Panc1 (cell line): ENCODE data around the gene ROGDI. TPM values are rescaled to one million over a fixed set of nuclear protein-coding genes. Genes with fewer than 3 reads are reported as not detected.

Experiments used
- ATAC-seq: fragments of 200-7000 bp; cut with Tn5 transposase; 2 replicates; pipeline ENCODE4 v1.9.1; 2020; ENCODE audit warnings: mild to moderate bottlenecking, moderate library complexity
- BruUV-seq: library from RNA; stranded (reverse); fragments of 400-500 nt; replicated peaks from 2 replicates; lab custom pipeline; 2021; lab: Mats Ljungman, UMichigan
- CTCF ChIA-PET: fragments of 300-600 bp; sonication (Branson Sonifier 250); formaldehyde crosslinking; loops from one replicate; lab custom pipeline; 2022; ENCODE audit warnings: antibody characterized with exemption; lab: Charles Lee
- POLR2A ChIA-PET: fragments of 300-600 bp; sonication (Branson Sonifier 250); formaldehyde crosslinking; loops from one replicate; lab custom pipeline; 2022; ENCODE audit warnings: antibody characterized with exemption; lab: Charles Lee
- DNase-seq: peaks from one replicate; pipeline ENCODE4 v3.0.0-alpha.2; 2010; ENCODE audit warnings: low read depth, low spot score
- H3K27ac ChIP-seq: 2 replicates; pipeline ENCODE4 v1.5.1; 2011; ENCODE audit warnings: mild to moderate bottlenecking, low read length, inconsistent platforms
- H3K27me3 ChIP-seq: fragments of 200-500 bp; sonication (Bioruptor generic); 2 replicates; pipeline ENCODE4 v1.6.0; 2014; ENCODE audit warnings: low read length, inconsistent platforms; ENCODE audit not compliant: control insufficient read depth, insufficient read depth
- H3K36me3 ChIP-seq: fragments of 200-500 bp; sonication (Bioruptor generic); 2 replicates; pipeline ENCODE4 v1.5.1; 2014; ENCODE audit warnings: inconsistent platforms, mild to moderate bottlenecking, low read length, moderate library complexity; ENCODE audit not compliant: control insufficient read depth, insufficient read depth
- H3K4me1 ChIP-seq: 2 replicates; pipeline ENCODE4 v1.5.1; 2011; ENCODE audit warnings: inconsistent platforms, mild to moderate bottlenecking, low read length, moderate library complexity; ENCODE audit not compliant: control insufficient read depth, insufficient read depth
- H3K4me3 ChIP-seq, 2 experiments: 2 replicates each; pipeline ENCODE4 v1.5.1; 2011 to 2012; ENCODE audit warnings: low read depth in 2 of 2, low read length in 2 of 2, mild to moderate bottlenecking in 2 of 2, inconsistent platforms in 1 of 2, moderate library complexity in 1 of 2
- H3K9me3 ChIP-seq: fragments of 200-500 bp; sonication (Bioruptor generic); 2 replicates; pipeline ENCODE4 v1.5.1; 2014; ENCODE audit warnings: low read depth, mild to moderate bottlenecking, inconsistent platforms, low read length, moderate library complexity; ENCODE audit not compliant: control insufficient read depth, insufficient read depth
- CTCF ChIP-seq: fragments of 450-650 bp; IDR thresholded peaks from 2 replicates; pipeline ENCODE4 v1.5.1; 2017; ENCODE audit warnings: mild to moderate bottlenecking
- POLR2AphosphoS5 ChIP-seq: IDR thresholded peaks from 2 replicates; pipeline ENCODE4 v1.6.1; 2012; ENCODE audit warnings: mild to moderate bottlenecking, low read depth, low read length, moderate library complexity
- REST ChIP-seq, 2 experiments: IDR thresholded peaks; 2 replicates each; pipeline ENCODE4 v1.6.1; 2011 to 2012; ENCODE audit warnings: low read depth in 2 of 2, control low read depth in 1 of 2, low read length in 1 of 2, mild to moderate bottlenecking in 1 of 2, moderate library complexity in 1 of 2; ENCODE audit not compliant: insufficient read depth in 1 of 2
- SIN3A ChIP-seq: IDR thresholded peaks from 2 replicates; pipeline ENCODE4 v1.6.1; 2012; ENCODE audit warnings: low read depth, mild to moderate bottlenecking, low read length, moderate library complexity, borderline replicate concordance; ENCODE audit not compliant: insufficient read depth
- TCF7L2 ChIP-seq: IDR thresholded peaks from 2 replicates; pipeline ENCODE4 v1.6.1; 2011; ENCODE audit warnings: mild to moderate bottlenecking, low read depth, low read length, inconsistent platforms
- in situ Hi-C: cut with HindIII; loops from 2 replicates; pipeline ENCODE4 v1.10.0; 2016; ENCODE audit warnings: low sequenced_read_pairs, low pct_unique_long_range_greater_than_20kb
- intact Hi-C: fragments of 100-400 bp; cut with micrococcal nuclease; formaldehyde crosslinking; loops from one replicate; pipeline ENCODE4 v1.10.0; 2022; ENCODE audit not compliant: unreplicated experiment
- total RNA-seq: library from RNA; stranded (reverse); gene quantifications from one replicate; pipeline ENCODE4 v1.2.1, GENCODE V29; 2021; ENCODE audit not compliant: unreplicated experiment

The ROGDI gene
- total RNA-seq, 1 experiment from 2014 or later, result 31.9 TPM

GRCh38 chr16:4787627-4788482 is 14.6 kb downstream of the ROGDI start, which contains the start of gene SEPTIN12:
Gene SEPTIN12 (minus strand): TSS chr16:4788345. CDS start chr16:4787645, 700 bp downstream.
- H3K36me3 ChIP-seq, result no peaks in the 10 kb centered on the region

GRCh38 chr16:4787068-4787467 is 15.4 kb downstream of the ROGDI start:
- DNase-seq (no peak), ATAC-seq (no peak)
- no peaks in the 10 kb centered on the region for H3K36me3 ChIP-seq
- BruUV-seq, result no TSS peak
- in situ Hi-C loops, result no loop called here
- no peaks in the 10 kb centered on the region for H3K9me3 ChIP-seq
- H3K4me3 ChIP-seq, result no peak overlapping the region
- intact Hi-C loops, result no loop called here
- POLR2A ChIA-PET, result no interaction called here
- CTCF ChIA-PET, result no interaction called here
- no peaks in the 10 kb centered on the region for H3K27me3 ChIP-seq
- H3K4me1 ChIP-seq, result peaks cover 8% of the 10 kb centered on the region; the same call in 1 of the 2 replicates
- TF ChIP-seq CTCF (no peak), SIN3A (no peak), TCF7L2 (no peak), POLR2AphosphoS5 (no peak), REST (IDR thresholded peaks at IDR 0.05; ENCODE audit: insufficient read depth in 1 of 2, low read depth in 2 of 2, low read length in 1 of 2) (no peak)
- no peak overlapping the region for H3K27ac ChIP-seq

More at GRCh38 chr16:4787627-4788482, 14.6 kb downstream of the ROGDI start, which contains the start of gene SEPTIN12:
- ATAC-seq, result no peak
- Histone ChIP-seq H3K4me1 (peaks cover 8% of the 10 kb centered on the region; the same call in 1 of the 2 replicates), H3K4me3 (no peak within 1 kb of the TSS), H3K9me3 (no peaks in the 10 kb centered on the region), H3K27ac (no peak within 1 kb of the TSS), H3K27me3 (no peaks in the 10 kb centered on the region)
- TF ChIP-seq CTCF, result no peak
- TF ChIP-seq REST (IDR thresholded peaks at IDR 0.05; ENCODE audit: insufficient read depth in 1 of 2, low read depth in 2 of 2, low read length in 1 of 2), result no peak
- intact Hi-C loops, result no loop called here
- POLR2A ChIA-PET, result no interaction called here
- CTCF ChIA-PET, result no interaction called here
- no TSS peak for BruUV-seq
- in situ Hi-C loops, result no loop called here
- DNase-seq, result no peak
